K562 (cell line): ENCODE measurements around the gene ACP6. TPM values are rescaled to one million over a fixed set of nuclear protein-coding genes. Genes with fewer than 3 reads are reported as not detected.

Experiments
- ATAC-seq: fragments of 200-7000 bp; cut with Tn5 transposase; 3 replicates; pipeline ENCODE4 v1.9.1; 2020; ENCODE audit warnings: moderate library complexity
- BruUV-seq: library from RNA; stranded (reverse); fragments of 400-500 nt; replicated peaks from 2 replicates; lab custom pipeline; 2021; lab: Mats Ljungman, UMichigan
- CTCF ChIA-PET: fragments of 300-600 bp; formaldehyde crosslinking; extraction: SDS; loops from one replicate; lab custom pipeline; 2021; ENCODE audit warnings: low intra/inter-chr PET ratio; lab: Yijun Ruan, JAX
- POLR2A ChIA-PET: fragments of 300-600, 350-650 bp; sonication (Branson Sonifier 250); formaldehyde crosslinking; extraction: SDS; loops from one replicate; lab custom pipeline; 2021; ENCODE audit warnings: antibody characterized with exemption, inconsistent platforms; lab: Yijun Ruan, JAX
- DNase-seq, 4 experiments: peaks; one replicate each; pipeline versions ENCODE4 v3.0.0 to v3.0.0-alpha.2; 2011 to 2018; ENCODE audit warnings: low spot score in 3 of 4, mixed read lengths in 3 of 4; ENCODE audit errors: extremely low read depth in 1 of 4
- FAIRE-seq: peaks from 2 replicates; lab custom pipeline; 2011; peaks lifted over from hg19 to GRCh38; lab: Jason Lieb, UNC
- H2AFZ ChIP-seq: 2 replicates; pipeline ENCODE4 v1.6.0; 2011; ENCODE audit warnings: low read depth, low read length, control low read depth, inconsistent platforms
- H3K27ac ChIP-seq: fragments of 200-600 bp; 3 replicates; pipeline ENCODE4 v1.8.0; 2011; ENCODE audit warnings: low read depth, mild to moderate bottlenecking, control low read depth, inconsistent platforms, low read length, moderate library complexity, mixed read lengths; ENCODE audit errors: extremely low read depth
- H3K27me3 ChIP-seq, 2 experiments: fragments of 300-600 bp in 1 of 2; 2 replicates in 1 of 2; 3 replicates in 1 of 2; pipeline versions ENCODE4 v1.6.0 to v1.8.0; 2011; ENCODE audit warnings: inconsistent platforms in 2 of 2, low read length in 2 of 2, mild to moderate bottlenecking in 1 of 2, mixed read lengths in 1 of 2, moderate library complexity in 1 of 2; ENCODE audit not compliant: control insufficient read depth in 2 of 2, insufficient read depth in 2 of 2
- H3K36me3 ChIP-seq: fragments of 300-600 bp; 3 replicates; pipeline ENCODE4 v1.8.0; 2011; ENCODE audit warnings: mild to moderate bottlenecking, low read length, inconsistent platforms; ENCODE audit not compliant: control insufficient read depth, insufficient read depth
- H3K4me1 ChIP-seq, 2 experiments: fragments of 200-600 bp in 1 of 2; replicated peaks in 1 of 2; 2 replicates in 1 of 2; 3 replicates in 1 of 2; pipeline versions ENCODE4 v1.5.1 to v1.8.0; 2011; ENCODE audit warnings: inconsistent platforms in 2 of 2, low read length in 2 of 2, mild to moderate bottlenecking in 1 of 2, mixed read lengths in 1 of 2, moderate library complexity in 1 of 2; ENCODE audit not compliant: control insufficient read depth in 2 of 2, insufficient read depth in 2 of 2
- H3K4me2 ChIP-seq: 2 replicates; pipeline ENCODE4 v1.6.1; 2011; ENCODE audit warnings: low read length, control low read depth, inconsistent platforms, mixed read lengths; ENCODE audit not compliant: insufficient read depth
- H3K4me3 ChIP-seq: fragments of 200-600 bp; sonication (generic), shearing (Covaris generic); 2 replicates; pipeline ENCODE4 v1.5.1; 2016; ENCODE audit warnings: control low read depth, inconsistent platforms
- H3K79me2 ChIP-seq: fragments of 200-600 bp; 3 replicates; pipeline ENCODE4 v1.8.0; 2011; ENCODE audit warnings: low read length, inconsistent platforms; ENCODE audit not compliant: control insufficient read depth, insufficient read depth
- H3K9ac ChIP-seq, 2 experiments: 2 replicates each; pipeline versions ENCODE4 v1.6.0 to v1.6.1; 2011; ENCODE audit warnings: low read depth in 2 of 2, low read length in 2 of 2, control low read depth in 1 of 2, inconsistent platforms in 1 of 2, mild to moderate bottlenecking in 1 of 2, mixed read lengths in 1 of 2; ENCODE audit not compliant: insufficient read depth in 1 of 2
- H3K9me1 ChIP-seq: one replicate; pipeline ENCODE4 v1.6.0; 2011; ENCODE audit warnings: inconsistent platforms, mild to moderate bottlenecking, low read length, moderate library complexity; ENCODE audit not compliant: control insufficient read depth, insufficient read depth
- H3K9me3 ChIP-seq: replicated peaks from 2 replicates; pipeline ENCODE4 v1.5.1; 2011; ENCODE audit warnings: low read depth, low read length, inconsistent platforms; ENCODE audit not compliant: control insufficient read depth, insufficient read depth
- H4K20me1 ChIP-seq: replicated peaks from 2 replicates; pipeline ENCODE4 v1.6.1; 2011; ENCODE audit warnings: low read length, inconsistent platforms, mixed read lengths; ENCODE audit not compliant: control insufficient read depth, insufficient read depth
- EHMT2 ChIP-seq: fragments of 450-650 bp; IDR thresholded peaks from 2 replicates; pipeline ENCODE4 v1.6.1; 2018; ENCODE audit warnings: antibody characterized with exemption
- MCM7 ChIP-seq, 2 experiments: fragments of 450-650 bp; IDR thresholded peaks; 2 replicates each; pipeline ENCODE4 v1.6.1; 2016 to 2018
- REST ChIP-seq, 2 experiments: fragments of 450-650 bp; formaldehyde crosslinking in 1 of 2; IDR thresholded peaks; 2 replicates each; pipeline versions ENCODE4 v1.4.0 to v1.6.1; 2014 to 2020; ENCODE audit warnings: mild to moderate bottlenecking in 2 of 2, borderline replicate concordance in 1 of 2, low read depth in 1 of 2
- ZNF140 ChIP-seq: fragments of 250-450 bp; sonication (Bioruptor Pico); IDR thresholded peaks from 2 replicates; pipeline ENCODE4 v1.8.0; 2021; ENCODE audit warnings: moderate library complexity, mild to moderate bottlenecking, inconsistent platforms
- ZNF695 ChIP-seq: fragments of 450-650 bp; formaldehyde crosslinking; IDR thresholded peaks from 2 replicates; pipeline ENCODE4 v1.4.0; 2020; ENCODE audit warnings: mild to moderate bottlenecking, moderate library complexity
- WGBS: fragments of 100-300 bp; shearing (Covaris generic); methylation state at CpG from one replicate; pipeline ENCODE4 v1.1.6; 2016; ENCODE audit warnings: low coverage, mixed read lengths; ENCODE audit not compliant: insufficient coverage; ENCODE audit errors: missing lambda C conversion rate; 5-methylcytosine and 5-hydroxymethylcytosine counted together
- in situ Hi-C: fragments of 300-500 bp; cut with MboI; formaldehyde crosslinking; loops from 4 replicates; pipeline ENCODE4 v1.15.0; 2018; ENCODE audit warnings: inconsistent platforms, mixed read lengths
- intact Hi-C: fragments of 100-400 bp; cut with micrococcal nuclease; formaldehyde crosslinking; loops from 2 replicates; pipeline ENCODE4 v1.14.2; 2022
- polyA plus RNA-seq, 8 experiments: library from polyadenylated mRNA; depleted of rRNA in 4 of 8; stranded (reverse) in 5 of 8; unstranded in 3 of 8; fragments of >200 nt; fragmentation: Nextera tagmentation in 2 of 8; fragmentation: Illumina TruSeq in 1 of 8; extraction: Ambion mirVana in 2 of 8; extraction: Trizol in 1 of 8; gene quantifications; 2 replicates each; pipeline versions ENCODE4 v1.2.1 to v1.2.3, GENCODE V29; 2011 to 2014; ENCODE audit warnings: inconsistent platforms in 1 of 8, missing spikeins in 1 of 8
- total RNA-seq, 7 experiments: library from RNA; depleted of rRNA in 6 of 7; stranded (reverse); fragments of >200 nt in 6 of 7; fragmentation: Illumina TruSeq in 2 of 7; extraction: Trizol in 2 of 7; gene quantifications; 2 replicates each; pipeline versions ENCODE4 v1.2.1 to v1.2.3, GENCODE V29; 2011 to 2021; ENCODE audit warnings: low replicate concordance in 1 of 7

Gene ACP6
- total and polyA plus RNA-seq, 9 of the 15 experiments (the other 6 are each of a cell fraction or from before 2014, with no cell fraction given): 0.05 to 1.4 (median 0.49) TPM

GRCh38 chr1:147626739-147627138 is 43.6 kb downstream of the ACP6 start:
- WGBS: 17% methylated on average over 5 of the region's 5 CpGs
- H3K4me1 ChIP-seq: no peaks in the 10 kb centered on the region; a peak in 1 of 5 replicates
- H3K79me2 ChIP-seq: no peaks in the 10 kb centered on the region
- H2AFZ ChIP-seq: no peak overlapping the region
- no peaks in the 10 kb centered on the region for H4K20me1 ChIP-seq
- no TSS peak for BruUV-seq
- in situ Hi-C loops (no loop called here), intact Hi-C loops (loop anchor here (1.0 to 5.0 kb wide), 2 partner anchors 131 to 354 kb away; no protein-coding TSS in a partner anchor)
- ATAC-seq: no peak
- FAIRE-seq: no peak
- no peaks in the 10 kb centered on the region for H3K36me3 ChIP-seq
- CTCF ChIA-PET: interaction anchor here (1.8 kb wide), 1 partner anchor 132 kb away, joined by 9 read pairs; no protein-coding TSS in a partner anchor
- H3K9me1 ChIP-seq: no peaks in the 10 kb centered on the region
- no peaks in the 10 kb centered on the region for H3K9me3 ChIP-seq
- TF ChIP-seq ZNF140 (CRISPR knock-in tag) (no peak), MCM7 (IDR thresholded peaks at IDR 0.05) (no peak), EHMT2 (no peak), REST (IDR thresholded peaks at IDR 0.05; ENCODE audit: borderline replicate concordance) (no peak), REST (CRISPR knock-in tag; IDR thresholded peaks at IDR 0.05; ENCODE audit: low read depth) (no peak), ZNF695 (CRISPR knock-in tag) (no peak)
- H3K9ac ChIP-seq: no peak overlapping the region
- H3K4me2 ChIP-seq: no peak overlapping the region
- H3K27ac ChIP-seq: no peak overlapping the region
- H3K27me3 ChIP-seq: peaks cover 0 to 13% of the 10 kb centered on the region in 2 experiments; a peak in 2 of 5 replicates
- POLR2A ChIA-PET: interaction anchor here (1.2 kb wide), 1 partner anchor 263 kb away, joined by 3 read pairs; no protein-coding TSS in a partner anchor
- DNase-seq: no peak
- no peak overlapping the region for H3K4me3 ChIP-seq
